C4-2B (cell line): ENCODE results near the gene SLTM.

Source experiments
- ZFX ChIP-seq: fragments of 450-650 bp; IDR thresholded peaks from 2 replicates; pipeline ENCODE4 v1.6.1; 2017
- TF ChIP-seq, protein P1 (sequence below): fragments of 450-650 bp; conservative IDR thresholded peaks from 2 replicates; pipeline ENCODE4 v1.5.1; 2017; ENCODE audit warnings: mild to moderate bottlenecking

DNA sequence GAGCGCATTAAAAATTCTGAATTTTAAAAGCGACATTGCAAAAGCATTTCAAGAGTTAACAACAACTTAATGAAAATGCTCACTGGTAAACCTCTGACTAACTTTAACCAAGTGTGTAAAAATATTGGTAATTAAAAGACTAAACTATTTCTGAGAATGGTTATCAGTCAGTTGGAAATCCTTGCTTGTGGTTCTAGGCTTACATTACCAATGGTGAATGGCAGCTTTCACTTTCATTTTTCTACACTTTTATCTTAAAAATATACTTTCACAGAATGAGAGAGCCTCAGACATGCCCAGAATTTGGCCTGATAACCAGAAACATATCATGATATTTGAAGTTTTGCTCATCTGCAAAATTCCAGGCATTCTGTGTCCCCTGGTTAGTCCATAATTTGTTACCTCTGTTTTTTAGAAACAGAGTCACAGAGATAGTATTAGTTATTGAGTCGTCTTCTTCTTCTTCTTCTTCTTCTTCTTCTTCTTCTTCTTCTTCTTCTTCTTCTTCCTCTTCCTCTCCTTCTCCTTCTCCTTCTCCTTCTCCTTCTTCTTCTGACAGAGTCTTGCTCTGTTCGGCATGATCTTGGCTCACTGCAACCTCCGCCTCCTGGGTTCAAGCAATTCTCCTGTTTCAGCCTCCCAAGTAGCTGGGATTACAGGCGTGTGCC is 48.5 kb upstream of the SLTM start:
- TF ChIP-seq, protein P1, sequence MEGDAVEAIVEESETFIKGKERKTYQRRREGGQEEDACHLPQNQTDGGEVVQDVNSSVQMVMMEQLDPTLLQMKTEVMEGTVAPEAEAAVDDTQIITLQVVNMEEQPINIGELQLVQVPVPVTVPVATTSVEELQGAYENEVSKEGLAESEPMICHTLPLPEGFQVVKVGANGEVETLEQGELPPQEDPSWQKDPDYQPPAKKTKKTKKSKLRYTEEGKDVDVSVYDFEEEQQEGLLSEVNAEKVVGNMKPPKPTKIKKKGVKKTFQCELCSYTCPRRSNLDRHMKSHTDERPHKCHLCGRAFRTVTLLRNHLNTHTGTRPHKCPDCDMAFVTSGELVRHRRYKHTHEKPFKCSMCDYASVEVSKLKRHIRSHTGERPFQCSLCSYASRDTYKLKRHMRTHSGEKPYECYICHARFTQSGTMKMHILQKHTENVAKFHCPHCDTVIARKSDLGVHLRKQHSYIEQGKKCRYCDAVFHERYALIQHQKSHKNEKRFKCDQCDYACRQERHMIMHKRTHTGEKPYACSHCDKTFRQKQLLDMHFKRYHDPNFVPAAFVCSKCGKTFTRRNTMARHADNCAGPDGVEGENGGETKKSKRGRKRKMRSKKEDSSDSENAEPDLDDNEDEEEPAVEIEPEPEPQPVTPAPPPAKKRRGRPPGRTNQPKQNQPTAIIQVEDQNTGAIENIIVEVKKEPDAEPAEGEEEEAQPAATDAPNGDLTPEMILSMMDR: no peak
- no peak for TF ChIP-seq ZFX
